A549 (cell line): ENCODE results near the gene LCA5. TPM values are rescaled to one million over a fixed set of nuclear protein-coding genes. Genes with fewer than 3 reads are reported as not detected.
A peak's percentile ranks its signal among the peaks of the same experiment; 100 is the strongest.

Experiments used
- ATAC-seq, 2 experiments: fragments of 200-7000 bp in 1 of 2; fragments of >200 bp in 1 of 2; cut with Nextera tagmentation in 1 of 2; cut with Tn5 transposase in 1 of 2; 3 replicates each; pipeline versions ENCODE4 v1.8.0 to v1.9.1; 2018 to 2020; ENCODE audit warnings: mild to moderate bottlenecking in 1 of 2, moderate library complexity in 1 of 2
- CTCF ChIA-PET: fragments of 300-600 bp; sonication (Branson Sonifier 250); formaldehyde crosslinking; extraction: SDS; loops from one replicate; lab custom pipeline; 2021; ENCODE audit warnings: antibody characterized with exemption, inconsistent platforms; lab: Yijun Ruan, JAX
- POLR2A ChIA-PET: fragments of 350-600 bp; formaldehyde crosslinking; extraction: SDS; loops from one replicate; lab custom pipeline; 2021; ENCODE audit warnings: antibody characterized with exemption, inconsistent platforms; lab: Yijun Ruan, JAX
- DNase-seq, 2 experiments: peaks; one replicate each; pipeline versions ENCODE4 v3.0.0 to v3.0.0-alpha.2; 2011 to 2016; ENCODE audit warnings: low read depth in 1 of 2, low spot score in 1 of 2
- FAIRE-seq: peaks from 2 replicates; lab custom pipeline; 2011; peaks lifted over from hg19 to GRCh38; lab: Jason Lieb, UNC
- H3K27ac ChIP-seq, 2 experiments: fragments of >200 bp; sonication (Bioruptor Twin); formaldehyde crosslinking; 3 replicates each; pipeline ENCODE4 v1.5.1; 2016 to 2017
- H3K4me1 ChIP-seq: fragments of >200 bp; sonication (Bioruptor Twin); formaldehyde crosslinking; 3 replicates; pipeline ENCODE4 v1.6.1; 2016
- H3K4me2 ChIP-seq: fragments of >200 bp; sonication (Bioruptor Twin); formaldehyde crosslinking; 3 replicates; pipeline ENCODE4 v1.6.1; 2016
- H3K4me3 ChIP-seq: fragments of >200 bp; sonication (Bioruptor Twin); formaldehyde crosslinking; 3 replicates; pipeline ENCODE4 v1.5.1; 2016
- H3K9me3 ChIP-seq: fragments of >200 bp; sonication (Bioruptor Twin); formaldehyde crosslinking; 3 replicates; pipeline ENCODE4 v1.6.1; 2016
- ATOH8 ChIP-seq: fragments of 250-450 bp; sonication (Bioruptor Pico); IDR thresholded peaks from 2 replicates; pipeline ENCODE4 v1.5.0; 2020; ENCODE audit warnings: low read depth, mild to moderate bottlenecking, moderate library complexity
- BCL3 ChIP-seq: fragments of >200 bp; sonication (Bioruptor Twin); formaldehyde crosslinking; IDR thresholded peaks from 3 replicates; pipeline ENCODE4 v1.6.1; 2016
- CEBPB ChIP-seq, 2 experiments: fragments of >200 bp in 1 of 2; sonication (Bioruptor Twin) in 1 of 2; formaldehyde crosslinking in 1 of 2; IDR thresholded peaks; 2 replicates each; pipeline ENCODE4 v1.6.1; 2012 to 2016
- CHD2 ChIP-seq: fragments of 150-350 bp; IDR thresholded peaks from 2 replicates; pipeline ENCODE4 v1.6.1; 2014; ENCODE audit warnings: low read length; ENCODE audit not compliant: partially characterized antibody
- EHMT2 ChIP-seq: fragments of 200-600 bp; sonication (generic); IDR thresholded peaks from 2 replicates; pipeline ENCODE4 v1.6.1; 2016; ENCODE audit warnings: antibody characterized with exemption, low read depth, mild to moderate bottlenecking, moderate library complexity
- ELK1 ChIP-seq: fragments of 150-350 bp; IDR thresholded peaks from 2 replicates; pipeline ENCODE4 v1.6.1; 2014; ENCODE audit warnings: low read depth, mild to moderate bottlenecking, low read length
- ESRRA ChIP-seq: fragments of 150-350 bp; IDR thresholded peaks from 2 replicates; pipeline ENCODE4 v1.6.1; 2014; ENCODE audit warnings: mild to moderate bottlenecking, low read length, borderline replicate concordance
- HOXA7 ChIP-seq: fragments of 250-450 bp; sonication (Bioruptor Pico); IDR thresholded peaks from 2 replicates; pipeline ENCODE4 v1.5.0; 2020; ENCODE audit warnings: mild to moderate bottlenecking, moderate library complexity
- HOXB5 ChIP-seq: fragments of 250-450 bp; sonication (Bioruptor Pico); IDR thresholded peaks from 2 replicates; pipeline ENCODE4 v1.5.0; 2020; ENCODE audit warnings: mild to moderate bottlenecking, moderate library complexity
- JUN ChIP-seq, 2 experiments: fragments of >200 bp; sonication (Bioruptor Twin); formaldehyde crosslinking; IDR thresholded peaks; 2 replicates in 1 of 2; 3 replicates in 1 of 2; pipeline ENCODE4 v1.6.1; 2016 to 2017
- KDM5A ChIP-seq: fragments of 200-600 bp; sonication (generic); IDR thresholded peaks from 2 replicates; pipeline ENCODE4 v1.6.1; 2016; ENCODE audit warnings: antibody characterized with exemption, mild to moderate bottlenecking
- NFE2L2 ChIP-seq: fragments of 150-350 bp; conservative IDR thresholded peaks from 2 replicates; pipeline ENCODE4 v1.6.1; 2014; ENCODE audit warnings: low read length
- NPAS2 ChIP-seq: fragments of 250-450 bp; sonication (Bioruptor Pico); IDR thresholded peaks from 2 replicates; pipeline ENCODE4 v1.8.0; 2022; ENCODE audit warnings: mild to moderate bottlenecking, moderate library complexity, borderline replicate concordance
- NR3C1 ChIP-seq: fragments of >200 bp; sonication (Bioruptor Twin); formaldehyde crosslinking; IDR thresholded peaks from 3 replicates; pipeline ENCODE4 v1.6.1; 2017
- PBX3 ChIP-seq: IDR thresholded peaks from 2 replicates; pipeline ENCODE4 v1.6.1; 2012
- POLR2A ChIP-seq: IDR thresholded peaks from 2 replicates; pipeline ENCODE4 v1.6.1; 2012; ENCODE audit warnings: mild to moderate bottlenecking, low read length
- SMC3 ChIP-seq: fragments of >200 bp; sonication (Bioruptor Twin); formaldehyde crosslinking; IDR thresholded peaks from 3 replicates; pipeline ENCODE4 v1.6.1; 2018; ENCODE audit warnings: inconsistent platforms
- TFCP2L1 ChIP-seq: fragments of 250-450 bp; sonication (Bioruptor Pico); IDR thresholded peaks from 2 replicates; pipeline ENCODE4 v1.5.0; 2021; ENCODE audit warnings: mild to moderate bottlenecking
- TP53 ChIP-seq: fragments of 250-450 bp; sonication (Bioruptor Pico); IDR thresholded peaks from 2 replicates; pipeline ENCODE4 v1.5.0; 2021; ENCODE audit warnings: mild to moderate bottlenecking, moderate library complexity
- USF2 ChIP-seq: fragments of 450-650 bp; IDR thresholded peaks from 2 replicates; pipeline ENCODE4 v1.6.1; 2014; ENCODE audit warnings: antibody characterized with exemption
- WGBS: methylation state at CpG from one replicate; pipeline ENCODE4 v1.1.6; 2017; ENCODE audit errors: missing lambda C conversion rate; 5-methylcytosine and 5-hydroxymethylcytosine counted together
- polyA plus RNA-seq, 4 experiments: library from polyadenylated mRNA; depleted of rRNA in 3 of 4; stranded (reverse); fragments of >200 nt; fragmentation: RNase III in 1 of 4; extraction: RNeasy Plus Mini Kit Qiagen cat#74134 plus additional on column Dnase treatment in 1 of 4; gene quantifications; 2 replicates in 3 of 4; 3 replicates in 1 of 4; pipeline ENCODE4 v1.2.3, GENCODE V29; 2011 to 2017

The LCA5 gene
- polyA plus RNA-seq, 2 of the 4 experiments (the other 2 are of a cell fraction): 1.2 to 3.0 TPM

GRCh38 chr6:79526897-79527296, 10.3 kb downstream of the LCA5 start (continued):
- no peak for TF ChIP-seq BCL3

- no peak for FAIRE-seq
- CTCF ChIA-PET: interaction anchor here (0.6 kb wide), 1 partner anchor 572 kb away, joined by 4 read pairs; no protein-coding TSS in a partner anchor
Measured at GRCh38 chr6:79525272-79526100, 11.7 kb downstream of the LCA5 start.

More at GRCh38 chr6:79525272-79526100, 11.7 kb downstream of the LCA5 start:
- DNase-seq (peak in 1 of 2 experiments; percentile 10), ATAC-seq (no peak)
- H3K9me3 ChIP-seq: no peaks in the 10 kb centered on the region
- no peak for TF ChIP-seq USF2
- TF ChIP-seq TP53 (CRISPR knock-in tag): no peak
- TF ChIP-seq KDM5A: no peak
- no peak for TF ChIP-seq TFCP2L1 (CRISPR knock-in tag)
- TF ChIP-seq PBX3: no peak
- no peak for TF ChIP-seq POLR2A
- no peak for TF ChIP-seq ESRRA
- no peak for TF ChIP-seq SMC3
- TF ChIP-seq HOXB5 (CRISPR knock-in tag): no peak
- no peak for TF ChIP-seq NPAS2
- no peak for TF ChIP-seq BCL3
- no peak for TF ChIP-seq ATOH8 (CRISPR knock-in tag)
- TF ChIP-seq JUN (IDR thresholded peaks at IDR 0.05): no peak
- no peak for TF ChIP-seq HOXA7
- no peak for TF ChIP-seq EHMT2
- TF ChIP-seq CEBPB (IDR thresholded peaks at IDR 0.05): no peak
- no peak for TF ChIP-seq CHD2
- no peak for TF ChIP-seq NR3C1
- no peak for TF ChIP-seq ELK1
- no peak for TF ChIP-seq NFE2L2
- no peak overlapping the region for H3K4me3 ChIP-seq
- WGBS: 64% methylated on average over 12 of the region's 12 CpGs
- POLR2A ChIA-PET: no interaction called here
- H3K4me2 ChIP-seq: no peak overlapping the region
- H3K27ac ChIP-seq: 0 out of 6 replicates have a peak overlapping the region, but pooled peaks of 1 of the 2 experiments have one; percentile 13
- 0 out of 3 replicates have a peak, but pooled peaks cover 5% of the 10 kb centered on the region for H3K4me1 ChIP-seq
